Raji (cell line): ENCODE data around the gene MYO5B.

Source experiments
- POLR2A ChIP-seq: IDR thresholded peaks from 2 replicates; pipeline ENCODE4 v1.6.1; 2011; ENCODE audit warnings: low read depth, low read length, control low read depth; ENCODE audit not compliant: insufficient read depth

MYO5B gene

GRCh38 chr18:50044402-50044801 lies 150.5 kb downstream of the MYO5B start:
- no peak for TF ChIP-seq POLR2A

- no peak for TF ChIP-seq POLR2A
These were observed 152.3 kb downstream of the MYO5B start for GRCh38 chr18:50042611-50043010.

- no peak for TF ChIP-seq POLR2A
These were observed 155.2 kb downstream of the MYO5B start for GRCh38 chr18:50039746-50040145.

- TF ChIP-seq POLR2A, result no peak
These were observed 156.5 kb downstream of the MYO5B start for GRCh38 chr18:50038448-50038847.

- no peak for TF ChIP-seq POLR2A
These were observed 160.9 kb downstream of the MYO5B start for GRCh38 chr18:50034029-50034428.

- no peak for TF ChIP-seq POLR2A
These were observed 161.9 kb downstream of the MYO5B start for GRCh38 chr18:50033004-50033403.

GRCh38 chr18:50030146-50030545 lies 164.8 kb downstream of the MYO5B start:
- no peak for TF ChIP-seq POLR2A

- no peak for TF ChIP-seq POLR2A
These were observed 167.0 kb downstream of the MYO5B start for GRCh38 chr18:50027996-50028395.

GRCh38 chr18:50024466-50024865 lies 170.5 kb downstream of the MYO5B start:
- no peak for TF ChIP-seq POLR2A

- no peak for TF ChIP-seq POLR2A
These were observed 172.0 kb downstream of the MYO5B start for GRCh38 chr18:50022985-50023384.

GRCh38 chr18:50014606-50015005 lies 180.3 kb downstream of the MYO5B start:
- no peak for TF ChIP-seq POLR2A

GRCh38 chr18:50013363-50014138 lies 181.4 kb downstream of the MYO5B start:
- no peak for TF ChIP-seq POLR2A

GRCh38 chr18:50011813-50012435 lies 183.0 kb downstream of the MYO5B start:
- TF ChIP-seq POLR2A, result no peak

GRCh38 chr18:50009773-50010335 lies 185.1 kb downstream of the MYO5B start:
- TF ChIP-seq POLR2A, result no peak

GRCh38 chr18:50008306-50008705 lies 186.6 kb downstream of the MYO5B start:
- TF ChIP-seq POLR2A, result no peak

- TF ChIP-seq POLR2A, result no peak
These were observed 188.4 kb downstream of the MYO5B start for GRCh38 chr18:50006470-50007046.
